Endometrial microvascular endothelial cells (primary cell): ENCODE results near the gene NLRC5. TPM values are rescaled to one million over a fixed set of nuclear protein-coding genes. Genes with fewer than 3 reads are reported as not detected.
"Not testable (repeated sequence)": the region's sequence is repeated elsewhere in the genome, so short reads cannot be mapped to it uniquely, and the experiment has no call there.

ENCODE experiments used
- in situ Hi-C: cut with HindIII; loops from 2 replicates; pipeline ENCODE4 v1.10.0; 2017; ENCODE audit warnings: low sequenced_read_pairs, low pct_unique_long_range_greater_than_20kb; ENCODE audit errors: inconsistent ontology term
- total RNA-seq: library from RNA; depleted of rRNA; stranded (reverse); fragments of >200 nt; gene quantifications from one replicate; pipeline ENCODE4 v1.2.3, GENCODE V29; 2015; ENCODE audit errors: inconsistent ontology term

Gene NLRC5
- total RNA-seq, 1 donor from 2014 or later = 35.0 TPM

DNA sequence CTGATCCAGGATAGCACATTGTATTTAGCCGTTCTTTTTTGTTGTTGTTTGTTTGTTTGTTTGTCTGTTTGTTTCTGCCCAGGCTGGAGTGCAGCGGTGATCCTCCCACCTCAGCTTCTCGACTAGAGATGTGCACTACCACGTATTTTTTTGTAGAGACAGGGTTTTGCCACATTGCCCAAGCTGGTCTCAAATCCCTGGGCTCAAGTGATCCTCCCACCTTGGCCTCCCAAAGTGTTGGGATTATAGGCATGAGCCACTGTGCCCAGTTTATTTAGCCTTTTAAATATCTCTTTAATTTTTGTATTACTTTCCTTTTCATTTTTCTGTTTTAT is 9.2 kb upstream of the NLRC5 start:
- in situ Hi-C loops = no loop called here

- in situ Hi-C loops = no loop called here
These were observed 8.3 kb upstream of the NLRC5 start for GRCh38 chr16:56980792-56981724.

DNA sequence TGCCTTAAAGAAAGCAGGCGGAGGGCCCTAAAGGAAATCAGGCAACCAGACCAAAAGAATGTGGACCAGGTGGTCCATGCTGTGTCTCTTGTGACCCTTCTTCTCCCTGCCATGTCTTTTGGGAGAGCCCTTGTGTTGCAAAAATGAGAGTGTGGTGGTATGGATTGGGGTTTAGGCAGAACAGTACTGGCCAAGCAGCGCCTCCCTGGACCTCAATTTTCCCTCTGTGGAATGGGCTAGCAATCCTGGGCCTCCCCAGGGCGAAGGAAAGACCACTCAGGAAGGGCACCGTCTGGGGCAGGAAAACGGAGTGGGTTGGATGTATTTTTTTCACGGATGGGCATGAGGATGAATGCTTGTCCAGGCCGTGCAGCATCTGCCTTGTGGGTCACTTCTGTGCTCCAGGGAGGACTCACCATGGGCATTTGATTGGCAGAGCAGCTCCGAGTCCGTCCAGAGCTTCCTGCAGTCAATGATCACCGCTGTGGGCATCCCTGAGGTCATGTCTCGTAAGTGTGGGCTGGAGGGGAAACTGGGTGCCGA is 7.6 kb upstream of the NLRC5 start:
- in situ Hi-C loops = no loop called here

GRCh38 chr16:56982695-56983094 is 6.7 kb upstream of the NLRC5 start:
- in situ Hi-C loops = no loop called here

- in situ Hi-C loops = no loop called here
These were observed 6.1 kb upstream of the NLRC5 start for GRCh38 chr16:56983211-56983751.

GRCh38 chr16:56984639-56985038 is 4.7 kb upstream of the NLRC5 start:
- in situ Hi-C loops = no loop called here

GRCh38 chr16:56985288-56985961 is 3.9 kb upstream of the NLRC5 start:
- in situ Hi-C loops = no loop called here

DNA sequence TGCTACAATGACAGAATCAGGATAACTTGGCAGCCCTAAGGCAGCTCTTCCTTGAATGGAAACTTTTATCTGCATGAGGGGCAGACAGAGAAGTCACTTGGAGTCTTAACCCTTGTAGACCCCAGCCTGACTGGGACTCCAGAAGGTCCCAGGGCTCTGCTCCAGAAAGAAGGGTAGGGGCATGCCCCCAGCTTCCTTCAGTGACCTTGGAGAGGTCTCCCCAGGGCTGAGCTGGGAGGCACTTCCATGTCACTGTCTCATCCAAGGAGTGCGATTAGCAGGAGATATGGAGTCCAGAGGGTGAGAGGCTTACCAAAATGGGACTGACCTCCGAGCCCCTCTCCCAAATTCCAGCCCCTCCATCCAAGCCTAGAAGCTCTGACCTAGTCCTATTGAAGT is 3.4 kb upstream of the NLRC5 start:
- in situ Hi-C loops = no loop called here

DNA sequence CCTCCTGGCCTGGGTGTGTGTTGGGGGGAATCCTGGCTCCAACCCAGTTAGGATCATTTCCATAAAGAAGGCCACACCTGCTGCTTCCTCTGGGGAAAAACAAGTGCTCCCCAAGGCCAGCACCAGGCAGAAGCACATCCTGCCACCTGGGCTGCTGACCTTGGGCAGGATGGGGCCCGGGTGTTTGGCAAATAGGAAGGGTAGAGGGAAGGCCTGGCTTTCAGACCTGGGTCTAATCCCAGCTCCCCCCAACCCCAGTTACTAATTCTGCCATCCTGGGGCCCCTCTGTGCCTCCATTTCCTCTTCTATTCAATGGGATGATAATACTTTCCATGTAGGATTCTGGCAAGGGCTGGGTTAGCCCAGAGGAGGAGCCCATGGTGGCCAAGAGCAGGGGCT is 3.0 kb upstream of the NLRC5 start:
- in situ Hi-C loops = no loop called here

- in situ Hi-C loops = not testable (repeated sequence)
These were observed 2.4 kb upstream of the NLRC5 start for GRCh38 chr16:56986908-56987307.

DNA sequence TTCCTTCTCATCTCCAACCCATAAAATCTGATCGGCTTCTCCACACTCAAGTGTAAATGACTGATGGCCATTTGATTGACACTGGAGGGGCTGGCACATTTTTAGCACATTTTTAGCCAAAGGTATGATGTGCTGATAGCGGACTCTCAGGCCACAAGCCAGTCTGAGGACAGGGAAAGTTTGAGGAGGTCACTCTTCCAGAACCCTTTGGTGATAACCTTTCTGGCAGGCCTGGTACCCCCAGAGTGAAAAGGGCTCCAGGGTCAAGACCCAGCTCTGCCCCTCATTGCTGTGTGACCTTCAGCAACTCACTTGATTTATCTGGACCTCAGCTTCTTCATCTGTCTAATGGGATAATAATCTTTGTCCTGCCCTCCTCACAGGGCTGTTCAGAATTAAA is 1.7 kb upstream of the NLRC5 start:
- in situ Hi-C loops = no loop called here

GRCh38 chr16:56988161-56988947 is 1.0 kb upstream of the NLRC5 start:
- in situ Hi-C loops = no loop called here

DNA sequence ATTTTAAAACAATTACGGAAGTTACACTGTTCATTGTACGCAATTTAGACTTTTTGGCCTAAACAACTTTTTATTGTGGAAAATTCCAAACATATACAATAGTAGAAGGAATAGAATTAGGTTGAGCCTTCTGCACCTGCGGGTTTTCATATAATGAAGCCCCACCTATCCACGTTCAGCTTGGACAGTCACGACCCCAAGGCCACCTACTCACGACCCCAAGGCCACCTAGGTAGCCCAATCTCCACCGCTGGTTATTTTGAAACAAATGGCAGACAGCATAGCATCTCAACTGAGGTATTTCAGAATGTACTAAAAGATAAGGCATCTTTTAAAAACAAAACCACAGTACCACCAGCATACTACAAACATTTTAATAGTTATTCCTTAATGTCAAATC is 631 bp downstream of the NLRC5 start:
- in situ Hi-C loops = no loop called here

- in situ Hi-C loops = no loop called here
These were observed 1.3 kb downstream of the NLRC5 start for GRCh38 chr16:56990407-56991286.

- in situ Hi-C loops = not testable (repeated sequence)
These were observed 3.1 kb downstream of the NLRC5 start for GRCh38 chr16:56992431-56992830.

DNA sequence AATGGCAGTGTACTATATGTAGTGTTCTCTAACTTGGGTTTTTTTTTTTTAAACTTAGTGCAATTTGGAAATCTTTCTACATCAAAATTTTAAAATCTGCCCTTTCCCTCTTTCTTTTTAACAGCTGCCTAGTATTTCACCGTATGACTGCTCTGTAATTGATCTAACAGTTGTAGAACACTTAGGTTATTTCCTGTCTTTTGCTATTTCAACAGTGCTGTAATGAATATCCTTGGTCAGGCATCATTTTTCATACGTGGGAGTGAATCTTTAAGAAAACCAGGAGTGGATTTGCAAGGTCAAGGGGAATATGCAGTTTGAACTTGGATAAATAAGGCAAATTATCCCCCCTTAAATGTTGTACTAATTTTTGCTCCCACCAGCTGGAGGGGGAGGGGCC is 3.8 kb downstream of the NLRC5 start:
- in situ Hi-C loops = no loop called here

GRCh38 chr16:56994311-56994710 is 5.0 kb downstream of the NLRC5 start:
- in situ Hi-C loops = no loop called here

GRCh38 chr16:56995136-56995805 is 5.9 kb downstream of the NLRC5 start:
- in situ Hi-C loops = no loop called here
